ENCODE measurements around the gene DUS4L.

DUS4L gene

GRCh38 chr7:107615910-107616680, 52.3 kb downstream of the DUS4L start:
- DNase-seq = no peak

- no peak for DNase-seq
These were observed 58.7 kb downstream of the DUS4L start for GRCh38 chr7:107622429-107622828.

- DNase-seq = no peak
These were observed 59.1 kb downstream of the DUS4L start for GRCh38 chr7:107622894-107623293.

- DNase-seq = no peak
These were observed 63.2 kb downstream of the DUS4L start for GRCh38 chr7:107627002-107627401.

Data from NK-92 treated with Interleukin-12 subunit alpha and Interleukin-12 subunit beta, amount 100 ng/mL, for 24 hours (cell line).